Smooth muscle cell (in vitro differentiated cells): Measurements from ENCODE around the gene UPK1A. TPM values are rescaled to one million over a fixed set of nuclear protein-coding genes. Genes with fewer than 3 reads are reported as not detected.

Source experiments
- DNase-seq: peaks from one replicate; lab custom pipeline; 2025; ENCODE audit not compliant: unreplicated experiment; lab: John Stamatoyannopoulos, UW
- H2AFZ ChIP-seq: fragments of 200-600 bp; sonication (generic); 2 replicates; pipeline ENCODE4 v1.6.0; 2016; ENCODE audit warnings: antibody characterized with exemption, low read depth, mild to moderate bottlenecking
- H3F3A ChIP-seq: fragments of 200-600 bp; sonication (generic); 2 replicates; pipeline ENCODE4 v1.6.0; 2017; ENCODE audit warnings: antibody characterized with exemption, low read depth
- H3K27ac ChIP-seq: fragments of 200-600 bp; sonication (generic); 2 replicates; pipeline ENCODE4 v1.5.1; 2016; ENCODE audit warnings: low read depth, mild to moderate bottlenecking
- H3K27me3 ChIP-seq: fragments of 200-600 bp; sonication (generic); 2 replicates; pipeline ENCODE4 v1.6.1; 2016; ENCODE audit warnings: low read depth, mild to moderate bottlenecking
- H3K36me3 ChIP-seq: fragments of 200-600 bp; sonication (generic); 2 replicates; pipeline ENCODE4 v1.5.1; 2016; ENCODE audit warnings: low read depth
- H3K4me1 ChIP-seq: fragments of 200-600 bp; sonication (generic); 2 replicates; pipeline ENCODE4 v1.5.1; 2016; ENCODE audit warnings: low read depth
- H3K4me2 ChIP-seq: fragments of 200-600 bp; sonication (generic); 2 replicates; pipeline ENCODE4 v1.6.0; 2016; ENCODE audit warnings: mild to moderate bottlenecking
- H3K4me3 ChIP-seq: fragments of 200-600 bp; sonication (generic); 2 replicates; pipeline ENCODE4 v1.5.1; 2016; ENCODE audit warnings: mild to moderate bottlenecking
- H3K79me2 ChIP-seq: fragments of 200-600 bp; sonication (generic); 2 replicates; pipeline ENCODE4 v1.6.0; 2016; ENCODE audit warnings: low read depth, mild to moderate bottlenecking
- H3K9ac ChIP-seq: fragments of 200-600 bp; sonication (generic); 2 replicates; pipeline ENCODE4 v1.6.0; 2016; ENCODE audit warnings: low read depth
- H3K9me3 ChIP-seq: fragments of 200-600 bp; sonication (generic); replicated peaks from 2 replicates; pipeline ENCODE4 v1.5.1; 2016; ENCODE audit warnings: low read depth
- H4K20me1 ChIP-seq: fragments of 200-600 bp; sonication (generic); 2 replicates; pipeline ENCODE4 v1.6.0; 2016; ENCODE audit warnings: low read depth
- CTCF ChIP-seq: fragments of 200-600 bp; sonication (generic); IDR thresholded peaks from 2 replicates; pipeline ENCODE4 v1.5.1; 2017; ENCODE audit warnings: borderline replicate concordance, mild to moderate bottlenecking, antibody characterized with exemption; ENCODE audit not compliant: insufficient read depth, poor library complexity, severe bottlenecking
- WGBS: methylation state at CpG from one replicate; pipeline ENCODE4 v1.1.7; 2016; ENCODE audit warnings: low lambda C conversion rate; 5-methylcytosine and 5-hydroxymethylcytosine counted together
- polyA plus RNA-seq: library from polyadenylated mRNA; unstranded; fragments of >200 nt; fragmentation: Nextera tagmentation; extraction: Ambion mirVana; gene quantifications from 2 replicates; pipeline ENCODE4 v1.2.1, GENCODE V29; 2016
- total RNA-seq: library from RNA; depleted of rRNA; stranded (reverse); fragments of >200 nt; gene quantifications from 2 replicates; pipeline ENCODE4 v1.2.3, GENCODE V29; 2014

The UPK1A gene
- total and polyA plus RNA-seq, 2 experiments from 2014 or later: 1.0 to 4.2 TPM

- peaks cover 3% of the 10 kb centered on the region for H3K4me1 ChIP-seq
- H3F3A ChIP-seq: peaks cover 9% of the 10 kb centered on the region
- H3K27ac ChIP-seq: no peak overlapping the region
- H3K4me3 ChIP-seq: no peak overlapping the region
- H3K4me2 ChIP-seq: no peak overlapping the region
- no peaks in the 10 kb centered on the region for H3K9me3 ChIP-seq
- H3K9ac ChIP-seq: no peak overlapping the region
- WGBS: 96% methylated on average over 3 of the region's 3 CpGs
- H2AFZ ChIP-seq: no peak overlapping the region
- no peaks in the 10 kb centered on the region for H3K27me3 ChIP-seq
- no peaks in the 10 kb centered on the region for H4K20me1 ChIP-seq
- H3K79me2 ChIP-seq: peaks cover 3% of the 10 kb centered on the region
- TF ChIP-seq CTCF: no peak
- no peak for DNase-seq
- H3K36me3 ChIP-seq: no peaks in the 10 kb centered on the region
Observed at GRCh38 chr19:35636651-35637050, 29.7 kb upstream of the UPK1A start.

DNA sequence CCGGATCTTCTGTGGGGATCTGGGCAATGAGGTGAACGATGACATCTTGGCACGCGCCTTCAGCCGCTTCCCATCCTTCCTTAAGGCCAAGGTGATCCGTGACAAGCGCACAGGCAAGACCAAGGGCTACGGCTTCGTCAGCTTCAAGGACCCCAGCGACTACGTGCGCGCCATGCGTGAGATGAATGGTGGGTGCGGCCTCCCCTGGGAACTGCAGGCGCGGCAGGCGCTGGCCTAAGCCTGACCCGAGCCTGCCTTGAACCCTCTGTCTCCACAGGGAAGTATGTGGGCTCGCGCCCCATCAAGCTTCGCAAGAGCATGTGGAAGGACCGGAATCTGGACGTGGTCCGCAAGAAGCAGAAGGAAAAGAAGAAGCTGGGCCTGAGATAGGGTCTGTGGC lies 29.2 kb upstream of the UPK1A start:
- no peaks in the 10 kb centered on the region for H3K27me3 ChIP-seq
- H3K79me2 ChIP-seq: no peaks in the 10 kb centered on the region
- no peak overlapping the region for H3K4me3 ChIP-seq
- no peak overlapping the region for H3K9ac ChIP-seq
- no peak overlapping the region for H2AFZ ChIP-seq
- no peak for DNase-seq
- no peaks in the 10 kb centered on the region for H3K36me3 ChIP-seq
- WGBS: 96% methylated on average over 25 of the region's 25 CpGs
- no peaks in the 10 kb centered on the region for H4K20me1 ChIP-seq
- no peak overlapping the region for H3K4me2 ChIP-seq
- no peak for TF ChIP-seq CTCF
- peaks cover 9% of the 10 kb centered on the region for H3F3A ChIP-seq
- no peak overlapping the region for H3K27ac ChIP-seq
- no peaks in the 10 kb centered on the region for H3K9me3 ChIP-seq
- peaks cover 7% of the 10 kb centered on the region for H3K4me1 ChIP-seq

DNA sequence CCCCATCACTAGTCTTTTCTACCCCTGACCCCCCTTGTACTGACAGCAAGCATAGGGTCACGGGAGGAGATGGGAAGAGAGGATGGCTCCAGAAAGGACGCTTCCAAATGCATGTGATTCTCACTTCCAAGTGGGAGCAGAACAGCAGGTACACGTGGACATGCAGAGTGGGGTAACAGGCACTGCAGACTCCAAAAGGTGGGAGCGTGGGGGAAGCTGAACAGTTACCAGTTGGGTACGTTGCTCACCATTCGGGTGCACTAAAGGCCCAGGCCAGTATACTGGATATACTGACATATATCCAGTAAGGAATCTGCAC lies 27.0 kb upstream of the UPK1A start:
- Histone ChIP-seq H3K36me3 (no peaks in the 10 kb centered on the region), H3K4me2 (no peak overlapping the region), H3K4me3 (no peak overlapping the region), H3K27me3 (no peaks in the 10 kb centered on the region), H4K20me1 (no peaks in the 10 kb centered on the region), H3F3A (peaks cover 9% of the 10 kb centered on the region), H3K4me1 (peaks cover 13% of the 10 kb centered on the region), H3K9me3 (no peaks in the 10 kb centered on the region), H2AFZ (no peak overlapping the region), H3K79me2 (no peaks in the 10 kb centered on the region), H3K9ac (no peak overlapping the region), H3K27ac (no peak overlapping the region)
- WGBS: 74% methylated on average over 6 of the region's 6 CpGs
- TF ChIP-seq CTCF: no peak
- no peak for DNase-seq

DNA sequence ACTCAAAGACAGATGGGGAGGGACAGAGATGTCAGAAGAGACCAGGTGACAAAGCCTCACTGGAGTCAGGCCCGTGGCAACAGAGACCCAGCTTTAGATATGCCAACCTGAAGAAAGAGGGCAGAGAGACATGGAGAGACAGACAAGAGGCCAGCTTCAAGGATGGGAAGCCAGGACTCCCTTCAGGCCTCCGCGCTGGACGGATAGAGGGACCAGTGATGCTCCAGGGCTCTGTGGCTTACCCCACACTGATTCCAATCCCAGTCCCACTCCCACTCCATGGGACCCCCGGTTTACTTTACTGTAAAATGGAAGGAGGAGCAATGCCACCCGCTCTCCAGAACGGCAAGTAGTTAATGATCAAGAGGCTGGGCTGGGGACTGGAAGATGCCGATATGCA lies 26.5 kb upstream of the UPK1A start:
- no peak overlapping the region for H3K4me3 ChIP-seq
- no peaks in the 10 kb centered on the region for H4K20me1 ChIP-seq
- no peaks in the 10 kb centered on the region for H3K27me3 ChIP-seq
- no peaks in the 10 kb centered on the region for H3K36me3 ChIP-seq
- peaks cover 13% of the 10 kb centered on the region for H3K4me1 ChIP-seq
- no peak overlapping the region for H3K4me2 ChIP-seq
- H3K27ac ChIP-seq: no peak overlapping the region
- 95% methylated on average over 8 of the region's 8 CpGs for WGBS
- no peaks in the 10 kb centered on the region for H3K79me2 ChIP-seq
- no peak overlapping the region for H2AFZ ChIP-seq
- H3F3A ChIP-seq: peaks cover 9% of the 10 kb centered on the region
- no peak for TF ChIP-seq CTCF
- H3K9ac ChIP-seq: no peak overlapping the region
- DNase-seq: no peak
- no peaks in the 10 kb centered on the region for H3K9me3 ChIP-seq
